NOMO-1 treated with dmso at 0.1 percent for 144 hours (cell line): Measurements from ENCODE around the gene RASGRP2.
"Not testable (repeated sequence)": the region's sequence is repeated elsewhere in the genome, so short reads cannot be mapped to it uniquely, and the experiment has no call there.

Experiments used
- DNase-seq: peaks from one replicate; lab custom pipeline; 2025; ENCODE audit not compliant: unreplicated experiment; lab: John Stamatoyannopoulos, UW

The RASGRP2 gene

GRCh38 chr11:64720640-64721358 is 23.1 kb downstream of the RASGRP2 start:
- DNase-seq = no peak

- no peak for DNase-seq
These were observed 23.8 kb downstream of the RASGRP2 start for GRCh38 chr11:64720167-64720566.

- no peak for DNase-seq
These were observed 24.5 kb downstream of the RASGRP2 start for GRCh38 chr11:64719406-64719805.

- DNase-seq = no peak
These were observed 25.2 kb downstream of the RASGRP2 start for GRCh38 chr11:64718780-64719124.

GRCh38 chr11:64718084-64718779 is 25.7 kb downstream of the RASGRP2 start:
- DNase-seq = no peak

- DNase-seq = no peak
These were observed 26.7 kb downstream of the RASGRP2 start for GRCh38 chr11:64717268-64717578.

- DNase-seq = no peak
These were observed 27.3 kb downstream of the RASGRP2 start for GRCh38 chr11:64716473-64717267.

GRCh38 chr11:64715756-64716472 is 28.0 kb downstream of the RASGRP2 start:
- DNase-seq = no peak

GRCh38 chr11:64715110-64715509 is 28.8 kb downstream of the RASGRP2 start:
- no peak for DNase-seq

- no peak for DNase-seq
These were observed 29.3 kb downstream of the RASGRP2 start for GRCh38 chr11:64714666-64715065.

GRCh38 chr11:64713781-64714363 is 30.1 kb downstream of the RASGRP2 start:
- DNase-seq = no peak

GRCh38 chr11:64713016-64713707 is 30.8 kb downstream of the RASGRP2 start:
- no peak for DNase-seq

GRCh38 chr11:64712430-64713015 is 31.4 kb downstream of the RASGRP2 start:
- no peak for DNase-seq

- DNase-seq = no peak
These were observed 32.0 kb downstream of the RASGRP2 start for GRCh38 chr11:64711956-64712362.

GRCh38 chr11:64711138-64711955 is 32.6 kb downstream of the RASGRP2 start:
- DNase-seq = no peak

- DNase-seq = no peak
These were observed 33.4 kb downstream of the RASGRP2 start for GRCh38 chr11:64710418-64711137.

GRCh38 chr11:64705501-64705900 is 38.4 kb downstream of the RASGRP2 start:
- DNase-seq = no peak

GRCh38 chr11:64703048-64703447 is 40.9 kb downstream of the RASGRP2 start:
- no peak for DNase-seq

GRCh38 chr11:64701956-64702355 is 42.0 kb downstream of the RASGRP2 start:
- not testable (repeated sequence) for DNase-seq
